ENCODE data around the gene RPL28. TPM values are rescaled to one million over a fixed set of nuclear protein-coding genes. Genes with fewer than 3 reads are reported as not detected.
A peak's percentile ranks its signal among the peaks of the same experiment; 100 is the strongest.

RPL28 gene
- total RNA-seq, 5 donors from 2014 or later (not counting 1 experiment from before 2014, with no cell fraction given), result 3,465 to 4,436 (median 4,286) TPM

GRCh38 chr19:55341171-55341588, 44.6 kb upstream of the RPL28 start:
- Mint-ChIP-seq H3K27ac (peak overlapping the region in 1 of 2 donors; percentile 28), H3K4me1 (peaks cover 19 to 25% (median 21%) of the 10 kb centered on the region in 3 donors), H3K4me3 (peak overlapping the region; percentile 76 to 78 (median 76)), H3K27me3 (peaks cover 0 to 2% of the 10 kb centered on the region in 2 donors), H3K9me3 (no peaks in the 10 kb centered on the region), H3K36me3 (peaks cover 16% of the 10 kb centered on the region)
- no peak overlapping the region for H3K27ac ChIP-seq (ENCODE audit: low read length)
- H3K4me3 ChIP-seq (ENCODE audit: control insufficient read depth in 1 of 2, extremely low read depth in 1 of 2, low read length in 1 of 2), result peak overlapping the region in 1 of 2 donors; percentile 58
- H3K4me1 ChIP-seq (ENCODE audit: control insufficient read depth in 1 of 2, extremely low read depth in 1 of 2, insufficient read depth in 2 of 2, low read length in 2 of 2), result peaks cover 6 to 31% of the 10 kb centered on the region in 2 experiments
- ChIA-PET POLR2A (no interaction called here), CTCF (no interaction called here)
- H3K9me3 ChIP-seq, result no peaks in the 10 kb centered on the region
- DNase-seq (peak in 17 of 35 experiments; percentile 17 to 61 (median 33)), ATAC-seq (replicated peaks in 1 of 4) (no peak)
- H3K36me3 ChIP-seq (ENCODE audit: control insufficient read depth in 2 of 2, extremely low read depth in 1 of 2, insufficient read depth in 1 of 2, low read length in 1 of 2), result peaks cover 3 to 13% of the 10 kb centered on the region in 2 donors
- H3K27me3 ChIP-seq (replicated peaks in 1 of 2; ENCODE audit: control insufficient read depth in 2 of 2, extremely low read depth in 1 of 2, insufficient read depth in 2 of 2, low read length in 1 of 2), result peaks cover 0 to 17% of the 10 kb centered on the region in 2 experiments
- 0% methylated on average over 6 of the region's 15 CpGs for WGBS (ENCODE audit: insufficient coverage)

- no peak overlapping the region for H3K27ac ChIP-seq (ENCODE audit: low read length)
- peaks cover 16% of the 10 kb centered on the region for H3K36me3 Mint-ChIP-seq
These were observed 43.9 kb upstream of the RPL28 start for GRCh38 chr19:55341595-55342531.

GRCh38 chr19:55344444-55344843, 41.3 kb upstream of the RPL28 start:
- CTCF ChIA-PET, result interaction anchor here in 1 of 2 donors (0.7 kb wide), 1 partner anchor 32 kb away, joined by 6 read pairs; no protein-coding TSS in a partner anchor
- no peak for ATAC-seq (replicated peaks in 1 of 4)
- H3K36me3 ChIP-seq (ENCODE audit: control insufficient read depth in 2 of 2, extremely low read depth in 1 of 2, insufficient read depth in 1 of 2, low read length in 1 of 2), result peaks cover 3 to 13% of the 10 kb centered on the region in 2 donors
- Mint-ChIP-seq H3K27me3 (no peaks in the 10 kb centered on the region), H3K9me3 (no peaks in the 10 kb centered on the region), H3K36me3 (peaks cover 16% of the 10 kb centered on the region), H3K4me1 (peaks cover 10 to 16% (median 14%) of the 10 kb centered on the region in 3 donors), H3K27ac (no peak overlapping the region), H3K4me3 (no peak overlapping the region)
- WGBS (ENCODE audit: insufficient coverage), result 97% methylated on average over 9 of the region's 9 CpGs
- H3K4me1 ChIP-seq (ENCODE audit: control insufficient read depth in 1 of 2, extremely low read depth in 1 of 2, insufficient read depth in 2 of 2, low read length in 2 of 2), result peaks cover 2 to 20% of the 10 kb centered on the region in 2 experiments
- POLR2A ChIA-PET, result no interaction called here
- H3K4me3 ChIP-seq (ENCODE audit: control insufficient read depth in 1 of 2, extremely low read depth in 1 of 2, low read length in 1 of 2), result no peak overlapping the region
- H3K27ac ChIP-seq (ENCODE audit: low read length), result no peak overlapping the region
- no peak for DNase-seq
- no peaks in the 10 kb centered on the region for H3K9me3 ChIP-seq
- H3K27me3 ChIP-seq (replicated peaks in 1 of 2; ENCODE audit: control insufficient read depth in 2 of 2, extremely low read depth in 1 of 2, insufficient read depth in 2 of 2, low read length in 1 of 2), result peaks cover 0 to 13% of the 10 kb centered on the region in 2 experiments

More at GRCh38 chr19:55341595-55342531, 43.9 kb upstream of the RPL28 start:
- no peaks in the 10 kb centered on the region for H3K9me3 Mint-ChIP-seq
- peaks cover 19 to 25% (median 21%) of the 10 kb centered on the region in 3 donors for H3K4me1 Mint-ChIP-seq
- DNase-seq, result no peak
- CTCF ChIA-PET, result no interaction called here
- Histone ChIP-seq H3K36me3 (ENCODE audit: control insufficient read depth in 2 of 2, extremely low read depth in 1 of 2, insufficient read depth in 1 of 2, low read length in 1 of 2) (peaks cover 3 to 13% of the 10 kb centered on the region in 2 donors), H3K4me3 (ENCODE audit: control insufficient read depth in 1 of 2, extremely low read depth in 1 of 2, low read length in 1 of 2) (no peak overlapping the region), H3K4me1 (ENCODE audit: control insufficient read depth in 1 of 2, extremely low read depth in 1 of 2, insufficient read depth in 2 of 2, low read length in 2 of 2) (peaks cover 6 to 31% of the 10 kb centered on the region in 2 experiments), H3K9me3 (no peaks in the 10 kb centered on the region), H3K27me3 (replicated peaks in 1 of 2; ENCODE audit: control insufficient read depth in 2 of 2, extremely low read depth in 1 of 2, insufficient read depth in 2 of 2, low read length in 1 of 2) (peaks cover 0 to 16% of the 10 kb centered on the region in 2 experiments)
- WGBS (ENCODE audit: insufficient coverage), result 93% methylated on average over 47 of the region's 50 CpGs
- peak overlapping the region in 1 of 2 donors; percentile 28 for H3K27ac Mint-ChIP-seq
- H3K27me3 Mint-ChIP-seq, result no peaks in the 10 kb centered on the region
- no peak for ATAC-seq (replicated peaks in 1 of 4)
- POLR2A ChIA-PET, result no interaction called here
- H3K4me3 Mint-ChIP-seq, result peak overlapping the region; percentile 53 to 78 (median 62)

GRCh38 chr19:55345101-55345817, 40.5 kb upstream of the RPL28 start:
- peak overlapping the region in 1 of 2 donors; percentile 19 for H3K27ac Mint-ChIP-seq
- peaks cover 9 to 12% (median 11%) of the 10 kb centered on the region in 3 donors for H3K4me1 Mint-ChIP-seq
- Histone ChIP-seq H3K4me3 (ENCODE audit: control insufficient read depth in 1 of 2, extremely low read depth in 1 of 2, low read length in 1 of 2) (no peak overlapping the region), H3K4me1 (ENCODE audit: control insufficient read depth in 1 of 2, extremely low read depth in 1 of 2, insufficient read depth in 2 of 2, low read length in 2 of 2) (peaks cover 2 to 17% of the 10 kb centered on the region in 2 experiments), H3K36me3 (ENCODE audit: control insufficient read depth in 2 of 2, extremely low read depth in 1 of 2, insufficient read depth in 1 of 2, low read length in 1 of 2) (peaks cover 3 to 13% of the 10 kb centered on the region in 2 donors), H3K9me3 (no peaks in the 10 kb centered on the region), H3K27ac (ENCODE audit: low read length) (no peak overlapping the region), H3K27me3 (replicated peaks in 1 of 2; ENCODE audit: control insufficient read depth in 2 of 2, extremely low read depth in 1 of 2, insufficient read depth in 2 of 2, low read length in 1 of 2) (peaks cover 0 to 13% of the 10 kb centered on the region in 2 experiments)
- H3K36me3 Mint-ChIP-seq, result peaks cover 16% of the 10 kb centered on the region
- DNase-seq (no peak), ATAC-seq (replicated peaks in 1 of 4) (no peak)
- no peaks in the 10 kb centered on the region for H3K9me3 Mint-ChIP-seq
- 96% methylated on average over 21 of the region's 22 CpGs for WGBS (ENCODE audit: insufficient coverage)
- H3K27me3 Mint-ChIP-seq, result peaks cover 0 to under 1% of the 10 kb centered on the region in 2 donors
- ChIA-PET CTCF (no interaction called here), POLR2A (no interaction called here)
- H3K4me3 Mint-ChIP-seq, result no peak overlapping the region

GRCh38 chr19:55345818-55346724, 39.7 kb upstream of the RPL28 start:
- no peak overlapping the region for H3K4me3 ChIP-seq (ENCODE audit: control insufficient read depth in 1 of 2, extremely low read depth in 1 of 2, low read length in 1 of 2)
- 91% methylated on average over 31 of the region's 43 CpGs for WGBS (ENCODE audit: insufficient coverage)
- peaks cover under 1 to 8% of the 10 kb centered on the region in 2 donors for H3K27me3 Mint-ChIP-seq
- no peak overlapping the region for H3K27ac Mint-ChIP-seq
- H3K4me3 Mint-ChIP-seq, result no peak overlapping the region
- CTCF ChIA-PET, result no interaction called here
- no peaks in the 10 kb centered on the region for H3K9me3 ChIP-seq
- no peaks in the 10 kb centered on the region for H3K9me3 Mint-ChIP-seq
- H3K27ac ChIP-seq (ENCODE audit: low read length), result no peak overlapping the region
- no peak for DNase-seq
- peaks cover 2 to 9% of the 10 kb centered on the region in 2 experiments for H3K4me1 ChIP-seq (ENCODE audit: control insufficient read depth in 1 of 2, extremely low read depth in 1 of 2, insufficient read depth in 2 of 2, low read length in 2 of 2)
- peaks cover 0 to 14% of the 10 kb centered on the region in 2 experiments for H3K27me3 ChIP-seq (replicated peaks in 1 of 2; ENCODE audit: control insufficient read depth in 2 of 2, extremely low read depth in 1 of 2, insufficient read depth in 2 of 2, low read length in 1 of 2)
- POLR2A ChIA-PET, result no interaction called here
- H3K4me1 Mint-ChIP-seq, result peaks cover 1 to 7% (median 5%) of the 10 kb centered on the region in 3 donors
- H3K36me3 Mint-ChIP-seq, result peaks cover 16% of the 10 kb centered on the region
- H3K36me3 ChIP-seq (ENCODE audit: control insufficient read depth in 2 of 2, extremely low read depth in 1 of 2, insufficient read depth in 1 of 2, low read length in 1 of 2), result peaks cover 3 to 13% of the 10 kb centered on the region in 2 donors
- peak in 1 of 4 experiments; percentile 11 for ATAC-seq (replicated peaks in 1 of 4)
